Measurements from ENCODE around the gene SLC16A3. TPM values are rescaled to one million over a fixed set of nuclear protein-coding genes. Genes with fewer than 3 reads are reported as not detected.

SLC16A3 gene
- total and polyA plus RNA-seq, 2 donors (not counting 3 experiments of a cell fraction or from before 2014, with no cell fraction given) = 95.9 to 171 TPM

DNA sequence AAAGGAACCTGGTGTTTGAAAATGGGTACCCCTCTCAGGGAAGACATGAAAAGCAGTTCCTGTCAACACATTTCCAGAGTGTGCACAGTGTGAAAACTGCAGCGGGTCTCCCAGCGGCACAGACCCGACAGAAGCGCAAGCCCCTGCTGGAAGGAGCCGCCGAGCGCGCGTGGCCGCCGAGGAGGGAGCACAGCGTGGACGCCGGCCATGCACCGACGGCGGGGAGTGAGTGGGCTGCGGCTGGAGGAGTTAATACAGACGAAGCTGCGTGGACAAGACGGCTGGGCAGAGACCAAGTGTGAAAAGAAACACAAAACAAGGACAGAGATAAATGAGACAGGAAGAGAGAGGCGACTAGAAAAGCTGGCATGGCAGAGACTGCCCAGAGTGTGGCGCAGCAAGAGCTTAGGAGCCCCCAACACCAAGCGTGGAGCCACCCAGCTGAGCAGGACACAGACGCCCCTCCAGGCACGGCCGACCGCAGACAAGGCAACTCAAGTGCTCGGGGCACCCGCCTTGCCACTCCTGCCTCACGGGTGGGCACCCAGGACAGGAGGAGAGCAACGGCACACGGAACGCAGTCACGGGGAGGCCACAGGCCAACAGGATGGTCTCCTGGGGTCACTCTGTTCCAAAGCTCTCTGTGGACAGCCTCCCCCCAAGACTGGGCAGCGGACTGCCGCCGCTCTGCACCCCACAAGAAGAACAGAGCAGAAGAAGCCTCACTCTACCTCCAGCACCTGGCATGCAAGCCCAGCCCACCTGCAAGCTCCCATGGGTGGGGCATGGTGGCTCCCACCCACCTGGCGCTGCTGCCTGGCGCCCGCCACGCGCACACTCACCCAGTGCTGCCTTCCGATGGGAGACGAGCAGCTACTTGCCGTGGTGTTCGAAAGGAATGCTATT lies 16.5 kb downstream of the SLC16A3 start:
- peaks cover 34% of the 10 kb centered on the region for H3K4me1 ChIP-seq (ENCODE audit: control insufficient read depth, extremely low read depth, insufficient read depth, low read length)
- peaks cover 20 to 60% of the 10 kb centered on the region in 2 experiments for H3K36me3 ChIP-seq (ENCODE audit: control insufficient read depth in 2 of 2, extremely low read depth in 1 of 2, insufficient read depth in 2 of 2, low read length in 2 of 2)
- H3K79me2 ChIP-seq (ENCODE audit: control insufficient read depth, insufficient read depth, low read length) = peaks cover 34% of the 10 kb centered on the region
- H3K4me3 ChIP-seq (replicated peaks in 1 of 3; ENCODE audit: insufficient read depth in 1 of 3, low read depth in 1 of 3, low read length in 3 of 3) = no peak overlapping the region
- ChIA-PET POLR2A (no interaction called here), CTCF (interaction anchor here (0.9 to 6.7 kb wide), 4 partner anchors 9 to 55 kb away, joined by 3 to 52 read pairs (median 3); no protein-coding TSS in a partner anchor)
- H3K4me2 ChIP-seq (ENCODE audit: insufficient read depth, low read length) = no peak overlapping the region
- H3K9me3 ChIP-seq (replicated peaks; ENCODE audit: control insufficient read depth, insufficient read depth, low read length) = no peaks in the 10 kb centered on the region
- H3K9me1 ChIP-seq (replicated peaks; ENCODE audit: control insufficient read depth, extremely low read depth, insufficient read depth, low read length) = no peaks in the 10 kb centered on the region
- no peak overlapping the region for H3K27ac ChIP-seq (ENCODE audit: insufficient read depth, low read depth, low read length)
- no peak overlapping the region for H3K9ac ChIP-seq (replicated peaks; ENCODE audit: extremely low read depth, insufficient read depth, low read length)
- H3K27me3 ChIP-seq (ENCODE audit: control insufficient read depth in 2 of 2, insufficient read depth in 2 of 2, low read length in 2 of 2) = no peaks in the 10 kb centered on the region
- H4K20me1 ChIP-seq (replicated peaks; ENCODE audit: control insufficient read depth, extremely low read depth, insufficient read depth, low read length) = peaks cover 2% of the 10 kb centered on the region
- intact Hi-C loops (cut with micrococcal nuclease) (loop anchor here (2.0 to 10.0 kb wide), 2 partner anchors 75 to 169 kb away; partner anchors contain the start of genes HEXD and OGFOD3), dilution Hi-C loops (cut with MboI; ENCODE audit: extremely low pct_ligation_motif_present, low sequenced_read_pairs) (no loop called here)
- TF ChIP-seq MYC (IDR thresholded peaks at IDR 0.05; ENCODE audit: low read depth, low read length) = no peak
- TF ChIP-seq POLR2A (IDR thresholded peaks at IDR 0.05; ENCODE audit: low read depth, low read length) = no peak
- no peak for TF ChIP-seq FOS (IDR thresholded peaks at IDR 0.05; ENCODE audit: borderline replicate concordance, insufficient read depth, low read length)
- TF ChIP-seq GATA2 (IDR thresholded peaks at IDR 0.05; ENCODE audit: insufficient read depth, insufficient read length, low read depth, low read length) = no peak
- TF ChIP-seq POLR2AphosphoS5 (IDR thresholded peaks at IDR 0.05; ENCODE audit: insufficient read depth, low read depth, low read length) = no peak
- no peak for TF ChIP-seq JUN (IDR thresholded peaks at IDR 0.05; ENCODE audit: borderline replicate concordance, insufficient read depth, insufficient read length, low read depth)
- TF ChIP-seq, protein P1, sequence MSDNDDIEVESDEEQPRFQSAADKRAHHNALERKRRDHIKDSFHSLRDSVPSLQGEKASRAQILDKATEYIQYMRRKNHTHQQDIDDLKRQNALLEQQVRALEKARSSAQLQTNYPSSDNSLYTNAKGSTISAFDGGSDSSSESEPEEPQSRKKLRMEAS (IDR thresholded peaks at IDR 0.05; ENCODE audit: insufficient read depth, insufficient read length) = no peak
- TF ChIP-seq, protein P2, sequence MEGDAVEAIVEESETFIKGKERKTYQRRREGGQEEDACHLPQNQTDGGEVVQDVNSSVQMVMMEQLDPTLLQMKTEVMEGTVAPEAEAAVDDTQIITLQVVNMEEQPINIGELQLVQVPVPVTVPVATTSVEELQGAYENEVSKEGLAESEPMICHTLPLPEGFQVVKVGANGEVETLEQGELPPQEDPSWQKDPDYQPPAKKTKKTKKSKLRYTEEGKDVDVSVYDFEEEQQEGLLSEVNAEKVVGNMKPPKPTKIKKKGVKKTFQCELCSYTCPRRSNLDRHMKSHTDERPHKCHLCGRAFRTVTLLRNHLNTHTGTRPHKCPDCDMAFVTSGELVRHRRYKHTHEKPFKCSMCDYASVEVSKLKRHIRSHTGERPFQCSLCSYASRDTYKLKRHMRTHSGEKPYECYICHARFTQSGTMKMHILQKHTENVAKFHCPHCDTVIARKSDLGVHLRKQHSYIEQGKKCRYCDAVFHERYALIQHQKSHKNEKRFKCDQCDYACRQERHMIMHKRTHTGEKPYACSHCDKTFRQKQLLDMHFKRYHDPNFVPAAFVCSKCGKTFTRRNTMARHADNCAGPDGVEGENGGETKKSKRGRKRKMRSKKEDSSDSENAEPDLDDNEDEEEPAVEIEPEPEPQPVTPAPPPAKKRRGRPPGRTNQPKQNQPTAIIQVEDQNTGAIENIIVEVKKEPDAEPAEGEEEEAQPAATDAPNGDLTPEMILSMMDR (IDR thresholded peaks at IDR 0.05; ENCODE audit: extremely low read depth in 1 of 2, insufficient read depth in 1 of 2, low read depth in 1 of 2, low read length in 2 of 2) = no peak
- no peak for TF ChIP-seq EZH2 (IDR thresholded peaks at IDR 0.05; ENCODE audit: borderline replicate concordance, low read depth, low read length, severe bottlenecking)
- DNase-seq (ENCODE audit: low read depth, low spot score) (no peak), FAIRE-seq (no peak)
- no peak overlapping the region for H2AFZ ChIP-seq (ENCODE audit: low read depth, low read length)
- BruUV-seq (replicated peaks) = no TSS peak
